GM23338 (cell line): ENCODE results near the gene WDR37. TPM values are rescaled to one million over a fixed set of nuclear protein-coding genes. Genes with fewer than 3 reads are reported as not detected.

ENCODE experiments used
- ATAC-seq: fragments of 200-7000 bp; cut with Tn5 transposase; 3 replicates; pipeline ENCODE4 v1.9.1; 2020
- DNase-seq: peaks from one replicate; pipeline ENCODE4 v3.0.0-alpha.2; 2015; ENCODE audit warnings: low spot score
- H2AFZ ChIP-seq: fragments of 200-600 bp; sonication (generic); 2 replicates; pipeline ENCODE4 v1.8.0; 2016; ENCODE audit warnings: antibody characterized with exemption, mild to moderate bottlenecking, moderate library complexity
- H3F3A ChIP-seq: fragments of 200-600 bp; sonication (generic); replicated peaks from 2 replicates; pipeline ENCODE4 v1.8.0; 2017; ENCODE audit warnings: antibody characterized with exemption, mixed run types, low read depth
- H3K27ac ChIP-seq: fragments of 200-600 bp; sonication (generic); 2 replicates; pipeline ENCODE4 v1.6.1; 2016; ENCODE audit warnings: low read depth
- H3K27me3 ChIP-seq: fragments of 200-600 bp; sonication (generic); 2 replicates; pipeline ENCODE4 v1.8.0; 2016; ENCODE audit warnings: mild to moderate bottlenecking, mixed run types, moderate library complexity; ENCODE audit not compliant: insufficient read depth
- H3K36me3 ChIP-seq: fragments of 200-600 bp; sonication (generic); 2 replicates; pipeline ENCODE4 v1.8.0; 2016; ENCODE audit warnings: mild to moderate bottlenecking; ENCODE audit not compliant: insufficient read depth
- H3K4me1 ChIP-seq: fragments of 200-600 bp; sonication (generic); 2 replicates; pipeline ENCODE4 v1.8.0; 2016; ENCODE audit warnings: mild to moderate bottlenecking, moderate library complexity; ENCODE audit not compliant: insufficient read depth
- H3K4me2 ChIP-seq: fragments of 200-600 bp; sonication (generic); 2 replicates; pipeline ENCODE4 v1.7.1; 2017; ENCODE audit warnings: mixed run types
- H3K4me3 ChIP-seq: fragments of 200-600 bp; sonication (generic); 2 replicates; pipeline ENCODE4 v1.6.1; 2016; ENCODE audit warnings: mixed run types
- H3K79me2 ChIP-seq: fragments of 200-600 bp; sonication (generic); replicated peaks from 2 replicates; pipeline ENCODE4 v1.8.0; 2017; ENCODE audit warnings: mild to moderate bottlenecking; ENCODE audit not compliant: insufficient read depth
- H3K9me2 ChIP-seq: fragments of 200-600 bp; sonication (generic); 2 replicates; pipeline ENCODE4 v1.8.0; 2017; ENCODE audit not compliant: insufficient read depth
- H4K20me1 ChIP-seq: fragments of 200-600 bp; sonication (generic); replicated peaks from 2 replicates; pipeline ENCODE4 v1.8.0; 2017; ENCODE audit warnings: mild to moderate bottlenecking; ENCODE audit not compliant: insufficient read depth
- H3K27ac Mint-ChIP-seq: 2 replicates; pipeline ENCODE4 v1.8.0; 2020; ENCODE audit warnings: inconsistent platforms, mild to moderate bottlenecking, moderate library complexity, mixed read lengths
- H3K27me3 Mint-ChIP-seq: 3 replicates; pipeline ENCODE4 v1.8.0; 2022; ENCODE audit warnings: low read depth, mild to moderate bottlenecking, moderate library complexity, mixed read lengths, inconsistent platforms; ENCODE audit not compliant: insufficient read depth, poor library complexity
- H3K36me3 Mint-ChIP-seq: 3 replicates; pipeline ENCODE4 v1.8.0; 2021; ENCODE audit warnings: low read depth, mild to moderate bottlenecking, inconsistent platforms, moderate library complexity, mixed read lengths
- H3K4me1 Mint-ChIP-seq: 3 replicates; pipeline ENCODE4 v1.8.0; 2020; ENCODE audit warnings: mild to moderate bottlenecking, inconsistent platforms, mixed read lengths
- H3K4me3 Mint-ChIP-seq: 3 replicates; pipeline ENCODE4 v1.8.0; 2021; ENCODE audit warnings: moderate library complexity, mild to moderate bottlenecking, inconsistent platforms, mixed read lengths
- H3K9me3 Mint-ChIP-seq: 3 replicates; pipeline ENCODE4 v1.8.0; 2020; ENCODE audit warnings: moderate library complexity, mild to moderate bottlenecking, inconsistent platforms, mixed read lengths
- EZH2 ChIP-seq: fragments of 200-600 bp; sonication (generic); IDR thresholded peaks from one replicate; pipeline ENCODE4 v1.8.0; 2017; ENCODE audit warnings: antibody characterized with exemption, mild to moderate bottlenecking, low read depth; ENCODE audit not compliant: unreplicated experiment
- EZH2phosphoT487 ChIP-seq: fragments of 200-600 bp; sonication (generic); IDR thresholded peaks from one replicate; pipeline ENCODE4 v1.8.1; 2018; ENCODE audit warnings: antibody characterized with exemption; ENCODE audit not compliant: unreplicated experiment
- JUNB ChIP-seq: IDR thresholded peaks from one replicate; pipeline ENCODE4 v1.6.1; 2016; ENCODE audit warnings: antibody characterized with exemption; ENCODE audit not compliant: unreplicated experiment
- NANOG ChIP-seq: IDR thresholded peaks from 2 replicates; pipeline ENCODE4 v1.6.1; 2016; ENCODE audit warnings: antibody characterized with exemption, borderline replicate concordance
- POLR2AphosphoS5 ChIP-seq: IDR thresholded peaks from 2 replicates; pipeline ENCODE4 v1.6.1; 2016; ENCODE audit warnings: antibody characterized with exemption, low read depth
- STAT1 ChIP-seq: IDR thresholded peaks from one replicate; pipeline ENCODE4 v1.6.1; 2016; ENCODE audit warnings: antibody characterized with exemption; ENCODE audit not compliant: unreplicated experiment
- ZNF114 ChIP-seq: fragments of 250-450 bp; sonication (Bioruptor Pico); IDR thresholded peaks from 2 replicates; pipeline ENCODE4 v1.5.0; 2020; ENCODE audit warnings: mild to moderate bottlenecking, moderate library complexity
- polyA plus RNA-seq: library from polyadenylated mRNA; unstranded; fragments of >200 nt; fragmentation: Nextera tagmentation; extraction: Ambion mirVana; gene quantifications from 2 replicates; pipeline ENCODE4 v1.2.1, GENCODE V29; 2016
- total RNA-seq: library from RNA; depleted of rRNA; stranded (reverse); fragments of >200 nt; shearing (Covaris generic); gene quantifications from 2 replicates; pipeline ENCODE4 v1.2.3, GENCODE V29; 2014
- TF ChIP-seq, protein P1 (sequence below), 2 experiments: fragments of 200-600 bp in 1 of 2; sonication (generic) in 1 of 2; conservative IDR thresholded peaks; 2 replicates each; pipeline versions ENCODE4 v1.5.1 to v1.6.1; 2016 to 2017; ENCODE audit warnings: antibody characterized with exemption in 2 of 2, low read depth in 2 of 2, mild to moderate bottlenecking in 2 of 2, moderate library complexity in 1 of 2
- TF ChIP-seq, protein P2 (sequence below): IDR thresholded peaks from one replicate; pipeline ENCODE4 v1.6.1; 2018; ENCODE audit warnings: antibody characterized with exemption; ENCODE audit not compliant: unreplicated experiment

Gene WDR37
- total and polyA plus RNA-seq, 2 experiments from 2014 or later, result 6.0 to 10.2 TPM

DNA sequence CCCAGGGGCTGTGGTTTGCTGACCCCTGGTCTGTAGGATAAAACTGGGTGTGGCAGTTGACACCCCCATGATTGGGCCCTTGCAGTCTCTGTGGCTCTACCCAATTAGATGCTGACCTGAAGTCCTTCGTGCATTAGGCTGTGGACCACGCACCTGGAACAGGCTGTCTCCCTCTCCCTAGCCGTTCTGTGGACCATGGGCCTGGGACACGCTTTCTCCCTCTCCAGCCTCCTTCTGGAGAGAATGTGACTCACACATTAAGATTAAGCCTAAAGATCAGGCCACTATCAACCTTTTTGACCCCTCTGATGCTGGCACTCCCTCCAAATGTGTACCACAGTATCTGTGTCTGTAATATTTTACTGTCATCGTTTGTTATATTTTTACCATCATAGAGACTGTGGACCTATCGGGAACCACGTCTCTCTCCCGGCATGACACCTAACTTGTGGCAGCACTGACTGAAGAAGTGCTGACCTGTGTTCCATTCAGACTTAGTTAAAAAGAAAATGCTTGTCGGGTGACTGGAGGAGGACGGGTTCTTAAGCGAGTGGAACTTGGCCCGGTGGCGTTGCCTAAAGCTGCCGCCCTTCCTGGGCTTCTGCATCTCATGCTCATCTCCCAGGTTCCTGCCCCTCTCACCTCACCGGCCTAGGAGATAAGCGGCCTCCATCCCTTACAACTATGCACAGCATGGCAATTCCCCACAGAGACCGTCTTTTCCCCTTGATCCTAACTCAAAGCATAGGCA lies 92.8 kb downstream of the WDR37 start:
- Histone ChIP-seq H2AFZ (no peak overlapping the region), H3K9me2 (no peaks in the 10 kb centered on the region), H3K4me3 (no peak overlapping the region), H4K20me1 (no peaks in the 10 kb centered on the region), H3F3A (no peaks in the 10 kb centered on the region), H3K27me3 (no peaks in the 10 kb centered on the region), H3K79me2 (no peaks in the 10 kb centered on the region), H3K4me2 (no peak overlapping the region), H3K36me3 (no peaks in the 10 kb centered on the region), H3K27ac (no peak overlapping the region), H3K4me1 (no peaks in the 10 kb centered on the region)
- DNase-seq (peak; percentile 31), ATAC-seq (no peak)
- Mint-ChIP-seq H3K27ac (no peak overlapping the region), H3K4me3 (no peak overlapping the region), H3K27me3 (peaks cover 10% of the 10 kb centered on the region), H3K9me3 (peaks cover 16% of the 10 kb centered on the region), H3K36me3 (peaks cover 4% of the 10 kb centered on the region; the same call in 1 of the 3 replicates), H3K4me1 (peaks cover 5% of the 10 kb centered on the region; the same call in 2 of the 3 replicates)
- TF ChIP-seq NANOG, result no peak
- TF ChIP-seq, protein P1, sequence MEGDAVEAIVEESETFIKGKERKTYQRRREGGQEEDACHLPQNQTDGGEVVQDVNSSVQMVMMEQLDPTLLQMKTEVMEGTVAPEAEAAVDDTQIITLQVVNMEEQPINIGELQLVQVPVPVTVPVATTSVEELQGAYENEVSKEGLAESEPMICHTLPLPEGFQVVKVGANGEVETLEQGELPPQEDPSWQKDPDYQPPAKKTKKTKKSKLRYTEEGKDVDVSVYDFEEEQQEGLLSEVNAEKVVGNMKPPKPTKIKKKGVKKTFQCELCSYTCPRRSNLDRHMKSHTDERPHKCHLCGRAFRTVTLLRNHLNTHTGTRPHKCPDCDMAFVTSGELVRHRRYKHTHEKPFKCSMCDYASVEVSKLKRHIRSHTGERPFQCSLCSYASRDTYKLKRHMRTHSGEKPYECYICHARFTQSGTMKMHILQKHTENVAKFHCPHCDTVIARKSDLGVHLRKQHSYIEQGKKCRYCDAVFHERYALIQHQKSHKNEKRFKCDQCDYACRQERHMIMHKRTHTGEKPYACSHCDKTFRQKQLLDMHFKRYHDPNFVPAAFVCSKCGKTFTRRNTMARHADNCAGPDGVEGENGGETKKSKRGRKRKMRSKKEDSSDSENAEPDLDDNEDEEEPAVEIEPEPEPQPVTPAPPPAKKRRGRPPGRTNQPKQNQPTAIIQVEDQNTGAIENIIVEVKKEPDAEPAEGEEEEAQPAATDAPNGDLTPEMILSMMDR (conservative IDR thresholded peaks at IDR 0.05; ENCODE audit: low read depth in 2 of 2), result 0 out of 4 replicates have a peak, but pooled peaks have one; percentile 1 to 8

DNA sequence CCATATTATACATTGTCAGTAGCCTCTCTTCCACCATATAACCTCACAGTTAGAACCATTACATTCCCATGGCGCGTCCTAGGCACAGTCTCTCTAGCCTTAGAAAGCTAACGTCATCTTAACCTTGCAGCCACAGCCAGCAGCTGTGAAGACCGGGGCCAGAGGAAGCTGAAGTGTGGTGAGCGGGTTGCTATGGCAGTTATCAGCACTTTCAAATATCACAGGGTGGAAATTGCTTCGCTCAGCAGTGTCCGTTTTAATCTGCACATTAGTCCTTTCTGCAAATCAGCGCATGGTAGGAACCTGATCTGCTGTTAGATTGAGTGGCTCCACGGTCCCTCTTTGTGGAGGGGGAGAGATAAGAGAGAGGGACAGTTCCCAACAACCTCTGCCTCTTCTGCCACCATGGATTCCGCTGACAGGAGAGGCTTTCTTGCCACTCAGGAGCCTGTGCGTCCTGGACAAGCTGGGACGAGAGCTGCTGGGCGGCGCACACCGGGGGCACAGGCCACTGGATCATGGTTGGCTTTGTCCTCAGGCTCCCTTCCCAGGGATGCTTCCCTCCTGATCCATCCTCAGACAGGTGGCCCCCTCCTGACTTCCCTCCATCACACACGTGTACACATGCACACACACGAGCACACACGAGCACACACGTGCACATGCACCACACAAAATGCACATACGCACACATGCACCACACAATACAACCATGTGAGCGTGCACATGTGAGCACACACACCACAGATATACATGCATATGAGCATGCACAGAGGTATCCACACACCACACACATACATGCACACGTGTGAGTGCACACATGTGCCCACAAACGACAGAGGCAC lies 93.8 kb downstream of the WDR37 start:
- Mint-ChIP-seq H3K4me1 (peaks cover 7% of the 10 kb centered on the region; the same call in 2 of the 3 replicates), H3K9me3 (peaks cover 16% of the 10 kb centered on the region), H3K27me3 (peaks cover 10% of the 10 kb centered on the region), H3K36me3 (peaks cover 4% of the 10 kb centered on the region; the same call in 1 of the 3 replicates), H3K27ac (no peak overlapping the region), H3K4me3 (no peak overlapping the region)
- no peaks in the 10 kb centered on the region for H3K9me2 ChIP-seq
- no peak overlapping the region for H3K27ac ChIP-seq
- H3K27me3 ChIP-seq, result no peaks in the 10 kb centered on the region
- ATAC-seq, result no peak
- no peaks in the 10 kb centered on the region for H3F3A ChIP-seq
- H4K20me1 ChIP-seq, result no peaks in the 10 kb centered on the region
- H3K79me2 ChIP-seq, result no peaks in the 10 kb centered on the region
- H3K4me1 ChIP-seq, result no peaks in the 10 kb centered on the region
- H3K4me2 ChIP-seq, result no peak overlapping the region
- no peak for DNase-seq
- no peak overlapping the region for H2AFZ ChIP-seq
- H3K4me3 ChIP-seq, result no peak overlapping the region
- no peaks in the 10 kb centered on the region for H3K36me3 ChIP-seq
- TF ChIP-seq, protein P2, sequence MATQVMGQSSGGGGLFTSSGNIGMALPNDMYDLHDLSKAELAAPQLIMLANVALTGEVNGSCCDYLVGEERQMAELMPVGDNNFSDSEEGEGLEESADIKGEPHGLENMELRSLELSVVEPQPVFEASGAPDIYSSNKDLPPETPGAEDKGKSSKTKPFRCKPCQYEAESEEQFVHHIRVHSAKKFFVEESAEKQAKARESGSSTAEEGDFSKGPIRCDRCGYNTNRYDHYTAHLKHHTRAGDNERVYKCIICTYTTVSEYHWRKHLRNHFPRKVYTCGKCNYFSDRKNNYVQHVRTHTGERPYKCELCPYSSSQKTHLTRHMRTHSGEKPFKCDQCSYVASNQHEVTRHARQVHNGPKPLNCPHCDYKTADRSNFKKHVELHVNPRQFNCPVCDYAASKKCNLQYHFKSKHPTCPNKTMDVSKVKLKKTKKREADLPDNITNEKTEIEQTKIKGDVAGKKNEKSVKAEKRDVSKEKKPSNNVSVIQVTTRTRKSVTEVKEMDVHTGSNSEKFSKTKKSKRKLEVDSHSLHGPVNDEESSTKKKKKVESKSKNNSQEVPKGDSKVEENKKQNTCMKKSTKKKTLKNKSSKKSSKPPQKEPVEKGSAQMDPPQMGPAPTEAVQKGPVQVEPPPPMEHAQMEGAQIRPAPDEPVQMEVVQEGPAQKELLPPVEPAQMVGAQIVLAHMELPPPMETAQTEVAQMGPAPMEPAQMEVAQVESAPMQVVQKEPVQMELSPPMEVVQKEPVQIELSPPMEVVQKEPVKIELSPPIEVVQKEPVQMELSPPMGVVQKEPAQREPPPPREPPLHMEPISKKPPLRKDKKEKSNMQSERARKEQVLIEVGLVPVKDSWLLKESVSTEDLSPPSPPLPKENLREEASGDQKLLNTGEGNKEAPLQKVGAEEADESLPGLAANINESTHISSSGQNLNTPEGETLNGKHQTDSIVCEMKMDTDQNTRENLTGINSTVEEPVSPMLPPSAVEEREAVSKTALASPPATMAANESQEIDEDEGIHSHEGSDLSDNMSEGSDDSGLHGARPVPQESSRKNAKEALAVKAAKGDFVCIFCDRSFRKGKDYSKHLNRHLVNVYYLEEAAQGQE, result no peak
- no peak for TF ChIP-seq EZH2
- TF ChIP-seq NANOG, result no peak
- TF ChIP-seq, protein P1 (conservative IDR thresholded peaks at IDR 0.05; ENCODE audit: low read depth in 2 of 2), result no peak
- no peak for TF ChIP-seq ZNF114 (CRISPR knock-in tag)
- TF ChIP-seq POLR2AphosphoS5, result no peak
- TF ChIP-seq EZH2phosphoT487, result no peak
- no peak for TF ChIP-seq JUNB
- TF ChIP-seq STAT1, result no peak
